AG09309 (cell line): ENCODE data around the gene ABCG1.

ENCODE experiments used
- DNase-seq: peaks from one replicate; pipeline ENCODE4 v3.0.0-alpha.2; 2010; ENCODE audit warnings: low read depth
- H3K4me3 ChIP-seq: 2 replicates; pipeline ENCODE4 v1.5.1; 2011; ENCODE audit warnings: mild to moderate bottlenecking, low read depth, low read length, moderate library complexity; ENCODE audit not compliant: control insufficient read depth
- TF ChIP-seq, protein P1 (sequence below): IDR thresholded peaks from 2 replicates; pipeline ENCODE4 v1.5.1; 2011; ENCODE audit warnings: mild to moderate bottlenecking, low read depth, low read length, inconsistent platforms; ENCODE audit not compliant: insufficient read depth, control insufficient read depth; ENCODE audit errors: missing control alignments

ABCG1 gene

DNA sequence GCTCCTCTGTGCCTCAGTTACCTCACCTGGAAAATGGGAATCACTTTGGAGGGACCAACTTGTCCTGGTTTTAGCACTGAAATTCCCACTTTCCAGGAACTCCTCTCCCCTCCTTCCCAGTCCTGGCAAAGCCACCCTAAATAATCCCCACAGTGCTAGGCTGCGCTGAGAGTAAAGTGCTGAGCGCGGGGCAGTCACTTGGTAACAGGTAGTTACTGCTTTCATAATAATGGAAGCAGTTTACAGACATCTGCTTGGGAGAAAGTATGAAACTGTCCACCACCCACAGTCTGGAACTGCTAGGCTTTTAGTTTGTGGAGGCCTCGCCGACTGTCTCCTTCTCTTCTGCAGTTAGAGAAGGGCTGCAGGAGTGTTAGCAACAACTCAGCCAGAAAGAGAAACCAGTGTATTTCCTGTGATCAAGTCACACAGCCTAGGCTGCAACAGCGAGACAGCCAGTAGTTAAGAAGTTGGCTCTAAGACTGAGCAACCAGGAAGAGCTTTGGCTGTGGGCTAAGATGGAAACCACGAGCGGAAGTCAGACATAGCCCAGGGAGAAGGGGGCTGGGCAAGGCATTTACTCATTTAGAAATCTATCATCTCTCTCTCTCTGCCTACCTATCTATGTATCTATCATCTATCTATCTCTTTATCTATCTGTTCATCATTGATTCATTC is 30.8 kb upstream of the ABCG1 start:
- TF ChIP-seq, protein P1, sequence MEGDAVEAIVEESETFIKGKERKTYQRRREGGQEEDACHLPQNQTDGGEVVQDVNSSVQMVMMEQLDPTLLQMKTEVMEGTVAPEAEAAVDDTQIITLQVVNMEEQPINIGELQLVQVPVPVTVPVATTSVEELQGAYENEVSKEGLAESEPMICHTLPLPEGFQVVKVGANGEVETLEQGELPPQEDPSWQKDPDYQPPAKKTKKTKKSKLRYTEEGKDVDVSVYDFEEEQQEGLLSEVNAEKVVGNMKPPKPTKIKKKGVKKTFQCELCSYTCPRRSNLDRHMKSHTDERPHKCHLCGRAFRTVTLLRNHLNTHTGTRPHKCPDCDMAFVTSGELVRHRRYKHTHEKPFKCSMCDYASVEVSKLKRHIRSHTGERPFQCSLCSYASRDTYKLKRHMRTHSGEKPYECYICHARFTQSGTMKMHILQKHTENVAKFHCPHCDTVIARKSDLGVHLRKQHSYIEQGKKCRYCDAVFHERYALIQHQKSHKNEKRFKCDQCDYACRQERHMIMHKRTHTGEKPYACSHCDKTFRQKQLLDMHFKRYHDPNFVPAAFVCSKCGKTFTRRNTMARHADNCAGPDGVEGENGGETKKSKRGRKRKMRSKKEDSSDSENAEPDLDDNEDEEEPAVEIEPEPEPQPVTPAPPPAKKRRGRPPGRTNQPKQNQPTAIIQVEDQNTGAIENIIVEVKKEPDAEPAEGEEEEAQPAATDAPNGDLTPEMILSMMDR: no peak
- DNase-seq: no peak
- no peak overlapping the region for H3K4me3 ChIP-seq

DNA sequence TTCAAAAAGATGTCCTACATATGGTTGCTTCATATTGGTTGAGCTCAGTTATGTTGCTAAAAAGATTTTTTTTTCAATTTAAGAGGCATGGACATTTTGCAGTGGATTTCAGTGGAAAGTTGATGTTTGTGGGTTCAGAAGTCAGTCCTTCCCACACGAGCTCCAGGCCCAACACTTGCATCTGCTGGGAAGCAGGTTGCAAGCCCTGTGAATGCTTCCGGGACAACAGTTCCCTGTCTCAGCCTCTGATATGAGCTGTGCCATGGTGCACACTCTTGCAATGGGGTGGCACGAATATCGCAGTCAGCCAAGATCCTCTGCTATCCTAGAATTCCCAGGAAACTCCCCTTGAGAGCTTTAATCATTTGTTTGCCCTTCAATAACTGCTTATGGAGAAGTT is 30.3 kb upstream of the ABCG1 start:
- no peak overlapping the region for H3K4me3 ChIP-seq
- no peak for DNase-seq
- TF ChIP-seq, protein P1: no peak

DNA sequence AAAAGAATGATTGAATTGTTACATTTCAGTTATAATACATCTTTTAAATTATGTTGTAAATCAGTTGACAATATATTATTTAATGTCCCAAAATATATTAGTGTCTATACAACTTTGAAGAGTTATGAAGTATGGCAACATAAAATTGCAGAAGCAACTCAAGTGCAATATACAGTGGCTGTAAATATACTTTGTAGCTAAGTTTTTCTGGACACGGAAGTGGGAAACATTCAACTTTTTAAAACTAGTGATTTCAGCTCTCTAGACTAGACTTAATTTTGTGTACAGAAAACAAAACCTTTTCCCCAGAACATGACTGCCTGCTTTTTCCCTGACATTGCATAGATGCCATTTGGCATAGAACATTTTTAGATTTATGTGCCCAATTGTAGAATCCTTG is 29.5 kb upstream of the ABCG1 start:
- no peak for DNase-seq
- H3K4me3 ChIP-seq: no peak overlapping the region
- TF ChIP-seq, protein P1: no peak

DNA sequence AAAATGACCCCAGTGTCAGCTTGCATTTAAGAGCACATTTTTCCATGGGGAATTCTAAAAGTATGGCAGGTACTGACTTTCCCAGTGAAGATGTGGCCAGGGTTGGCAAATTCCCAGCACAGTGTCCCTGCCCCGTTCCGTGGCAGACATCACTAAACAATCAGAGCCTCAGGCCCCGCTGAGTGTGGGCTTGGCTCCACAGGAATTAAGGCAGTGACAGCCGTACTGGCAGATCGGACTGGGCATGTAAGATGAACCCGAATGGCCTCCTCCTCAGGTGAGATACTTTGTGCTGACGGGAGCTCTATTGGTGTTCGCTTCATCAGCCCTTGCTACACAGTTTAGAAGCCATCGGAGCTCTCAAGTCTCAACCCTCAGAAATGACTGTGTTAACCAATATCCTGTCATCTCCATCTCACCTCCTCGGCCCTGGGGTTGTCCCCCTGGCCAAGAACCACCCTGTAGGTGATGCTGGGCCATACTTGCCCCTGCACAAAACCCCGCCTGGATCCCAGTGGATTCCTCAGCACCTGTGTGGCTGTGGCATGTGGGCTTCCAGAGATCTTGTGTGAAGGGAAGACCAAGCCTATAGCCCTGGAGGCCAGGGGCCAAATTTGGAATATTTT is 29.0 kb upstream of the ABCG1 start:
- TF ChIP-seq, protein P1: no peak
- H3K4me3 ChIP-seq: no peak overlapping the region
- DNase-seq: no peak

DNA sequence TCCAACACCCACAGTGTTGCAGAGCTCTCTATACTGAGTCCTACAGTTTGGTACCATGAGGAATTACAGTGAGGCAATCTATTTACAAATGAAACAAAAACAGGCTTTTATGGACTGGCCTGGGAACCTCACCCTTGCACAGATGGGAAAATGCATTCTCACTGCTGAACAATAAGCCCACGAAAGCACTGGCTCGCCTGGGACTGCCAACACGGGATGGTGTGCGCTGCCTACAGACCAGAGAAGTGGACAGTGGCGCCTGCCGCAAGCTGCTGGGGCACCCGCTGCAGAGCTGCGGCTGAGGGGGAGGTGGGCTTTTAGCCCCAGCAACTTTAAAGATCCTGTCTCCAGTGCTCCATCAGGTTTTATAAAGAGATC is 28.5 kb upstream of the ABCG1 start:
- no peak overlapping the region for H3K4me3 ChIP-seq
- TF ChIP-seq, protein P1: no peak
- no peak for DNase-seq

DNA sequence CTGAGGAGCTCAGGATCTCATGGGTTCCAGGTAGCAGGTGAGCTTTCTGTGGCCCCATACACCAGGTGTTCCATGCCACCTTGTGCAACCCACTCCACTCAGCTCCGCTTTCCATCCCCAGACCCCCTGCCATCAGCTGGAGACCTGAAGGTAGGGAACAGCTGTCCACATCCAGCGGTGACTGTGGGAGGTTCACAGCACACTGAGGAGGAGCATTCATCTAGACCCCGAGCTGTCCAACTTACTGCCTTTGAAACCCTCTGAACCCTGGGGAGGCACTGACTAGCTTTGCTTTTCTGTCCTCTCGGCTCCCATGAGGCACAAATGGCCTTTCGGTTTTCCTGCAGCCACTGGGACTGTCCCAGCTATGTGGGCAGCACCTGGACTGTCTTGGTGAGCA is 27.9 kb upstream of the ABCG1 start:
- no peak overlapping the region for H3K4me3 ChIP-seq
- TF ChIP-seq, protein P1: no peak
- no peak for DNase-seq
